Chondrocyte (in vitro differentiated cells): ENCODE measurements around the gene POLR1H. TPM values are rescaled to one million over a fixed set of nuclear protein-coding genes. Genes with fewer than 3 reads are reported as not detected.
A peak's percentile ranks its signal among the peaks of the same experiment; 100 is the strongest.
"Not testable (repeated sequence)": the region's sequence is repeated elsewhere in the genome, so short reads cannot be mapped to it uniquely, and the experiment has no call there.

Experiments used
- DNase-seq: peaks from one replicate; pipeline ENCODE4 v3.0.0; 2021; ENCODE audit warnings: mixed read lengths, low spot score
- H3K27ac Mint-ChIP-seq: one replicate; pipeline ENCODE4 v1.8.0; 2021; ENCODE audit warnings: mild to moderate bottlenecking, moderate library complexity, mixed read lengths; ENCODE audit not compliant: unreplicated experiment
- H3K27me3 Mint-ChIP-seq: 2 replicates; pipeline ENCODE4 v1.8.0; 2021; ENCODE audit warnings: low read depth, mixed read lengths
- H3K36me3 Mint-ChIP-seq: 2 replicates; pipeline ENCODE4 v1.8.0; 2021; ENCODE audit warnings: low read depth, mixed read lengths
- H3K4me1 Mint-ChIP-seq: 2 replicates; pipeline ENCODE4 v1.8.0; 2021; ENCODE audit warnings: low read depth, mild to moderate bottlenecking, mixed read lengths
- H3K4me3 Mint-ChIP-seq: one replicate; pipeline ENCODE4 v1.8.0; 2021; ENCODE audit warnings: mild to moderate bottlenecking, moderate library complexity, mixed read lengths; ENCODE audit not compliant: unreplicated experiment
- H3K9me3 Mint-ChIP-seq: 2 replicates; pipeline ENCODE4 v1.8.0; 2021; ENCODE audit warnings: low read depth, mixed read lengths
- long read RNA-seq: library from polyadenylated mRNA; stranded (forward); transcript quantifications from one replicate; pipeline ENCODE4 v2.0.0, GENCODE V29; 2021
- total RNA-seq: library from RNA; stranded (reverse); gene quantifications from 3 replicates; pipeline ENCODE4 v1.2.1, GENCODE V29; 2021
- TF ChIP-seq, protein P1 (sequence below): fragments of 200-600 bp; sonication (generic); IDR thresholded peaks from 2 replicates; pipeline ENCODE4 v1.5.0; 2021; ENCODE audit warnings: antibody characterized with exemption, mild to moderate bottlenecking, moderate library complexity

POLR1H gene, protein sequence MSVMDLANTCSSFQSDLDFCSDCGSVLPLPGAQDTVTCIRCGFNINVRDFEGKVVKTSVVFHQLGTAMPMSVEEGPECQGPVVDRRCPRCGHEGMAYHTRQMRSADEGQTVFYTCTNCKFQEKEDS
- 15.2 to 18.2 TPM (median 15.5 TPM) in 3 replicates for total RNA-seq
- long read RNA-seq, transcript ZNRD1-201 (4 exons, 864 nt) = major isoform, 6 of 10 reads
- long read RNA-seq, partial matches to known transcripts = 2 of 10 reads
- long read RNA-seq, other reads (novel, unspliced or antisense) = 0 of 10 reads

- H3K4me3 Mint-ChIP-seq = peak within 1 kb of the TSS; percentile 98
- H3K9me3 Mint-ChIP-seq = no peaks in the 10 kb centered on the region
Measured at GRCh38 chr6:30061092-30061857, at the start of gene POLR1H. POLR1H (plus strand) TSS chr6:30061265; CDS start chr6:30061525, 260 bp downstream.

GRCh38 chr6:30013291-30013922 is 47.7 kb upstream of the POLR1H start:
- peaks cover 11% of the 10 kb centered on the region for H3K36me3 Mint-ChIP-seq
- peaks cover 10% of the 10 kb centered on the region for H3K27me3 Mint-ChIP-seq
- H3K27ac Mint-ChIP-seq = no peak overlapping the region
- TF ChIP-seq, protein P1, sequence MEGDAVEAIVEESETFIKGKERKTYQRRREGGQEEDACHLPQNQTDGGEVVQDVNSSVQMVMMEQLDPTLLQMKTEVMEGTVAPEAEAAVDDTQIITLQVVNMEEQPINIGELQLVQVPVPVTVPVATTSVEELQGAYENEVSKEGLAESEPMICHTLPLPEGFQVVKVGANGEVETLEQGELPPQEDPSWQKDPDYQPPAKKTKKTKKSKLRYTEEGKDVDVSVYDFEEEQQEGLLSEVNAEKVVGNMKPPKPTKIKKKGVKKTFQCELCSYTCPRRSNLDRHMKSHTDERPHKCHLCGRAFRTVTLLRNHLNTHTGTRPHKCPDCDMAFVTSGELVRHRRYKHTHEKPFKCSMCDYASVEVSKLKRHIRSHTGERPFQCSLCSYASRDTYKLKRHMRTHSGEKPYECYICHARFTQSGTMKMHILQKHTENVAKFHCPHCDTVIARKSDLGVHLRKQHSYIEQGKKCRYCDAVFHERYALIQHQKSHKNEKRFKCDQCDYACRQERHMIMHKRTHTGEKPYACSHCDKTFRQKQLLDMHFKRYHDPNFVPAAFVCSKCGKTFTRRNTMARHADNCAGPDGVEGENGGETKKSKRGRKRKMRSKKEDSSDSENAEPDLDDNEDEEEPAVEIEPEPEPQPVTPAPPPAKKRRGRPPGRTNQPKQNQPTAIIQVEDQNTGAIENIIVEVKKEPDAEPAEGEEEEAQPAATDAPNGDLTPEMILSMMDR = peak; percentile 92
- H3K4me1 Mint-ChIP-seq = no peaks in the 10 kb centered on the region
- no peaks in the 10 kb centered on the region for H3K9me3 Mint-ChIP-seq
- H3K4me3 Mint-ChIP-seq = no peak overlapping the region
- no peak for DNase-seq

More at GRCh38 chr6:30061092-30061857, at the start of gene POLR1H:
- H3K36me3 Mint-ChIP-seq = peaks cover 5% of the 10 kb centered on the region
- peak; percentile 95 for DNase-seq
- no peaks in the 10 kb centered on the region for H3K27me3 Mint-ChIP-seq
- H3K27ac Mint-ChIP-seq = peak within 1 kb of the TSS; percentile 97
- H3K4me1 Mint-ChIP-seq = peaks cover 37% of the 10 kb centered on the region
- TF ChIP-seq, protein P1 = no peak

GRCh38 chr6:30019819-30020218 is 41.2 kb upstream of the POLR1H start:
- Mint-ChIP-seq H3K9me3 (no peaks in the 10 kb centered on the region), H3K36me3 (peaks cover 9% of the 10 kb centered on the region), H3K4me1 (no peaks in the 10 kb centered on the region), H3K27ac (no peak overlapping the region), H3K27me3 (no peaks in the 10 kb centered on the region), H3K4me3 (no peak overlapping the region)
- DNase-seq = no peak
- TF ChIP-seq, protein P1 = no peak

GRCh38 chr6:30020626-30021025 is 40.4 kb upstream of the POLR1H start:
- Mint-ChIP-seq H3K9me3 (no peaks in the 10 kb centered on the region), H3K36me3 (peaks cover 9% of the 10 kb centered on the region), H3K4me3 (no peak overlapping the region), H3K27me3 (no peaks in the 10 kb centered on the region), H3K27ac (no peak overlapping the region), H3K4me1 (no peaks in the 10 kb centered on the region)
- DNase-seq = no peak
- TF ChIP-seq, protein P1 = no peak

DNA sequence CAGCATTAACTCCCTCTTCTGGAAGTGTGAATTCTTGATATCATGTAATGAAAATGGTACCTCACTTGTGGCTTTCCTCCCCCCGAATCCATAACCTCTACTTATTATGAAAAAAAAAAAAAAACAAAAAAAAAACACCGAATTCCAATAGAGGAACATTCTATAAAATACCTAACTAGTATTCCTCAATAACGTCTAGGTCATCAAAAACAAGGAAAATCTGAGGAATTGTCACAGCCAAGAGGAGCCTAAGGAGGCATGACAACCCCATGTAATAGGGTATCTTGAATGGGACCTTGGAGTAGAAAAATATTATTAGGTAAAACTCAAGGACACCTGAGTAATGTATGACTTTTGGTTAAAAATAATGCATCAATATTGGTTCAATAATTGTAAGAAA is 38.9 kb upstream of the POLR1H start:
- no peaks in the 10 kb centered on the region for H3K27me3 Mint-ChIP-seq
- no peak overlapping the region for H3K4me3 Mint-ChIP-seq
- TF ChIP-seq, protein P1 = no peak
- no peak overlapping the region for H3K27ac Mint-ChIP-seq
- peaks cover 9% of the 10 kb centered on the region for H3K36me3 Mint-ChIP-seq
- DNase-seq = no peak
- peaks cover 2% of the 10 kb centered on the region for H3K9me3 Mint-ChIP-seq
- no peaks in the 10 kb centered on the region for H3K4me1 Mint-ChIP-seq

DNA sequence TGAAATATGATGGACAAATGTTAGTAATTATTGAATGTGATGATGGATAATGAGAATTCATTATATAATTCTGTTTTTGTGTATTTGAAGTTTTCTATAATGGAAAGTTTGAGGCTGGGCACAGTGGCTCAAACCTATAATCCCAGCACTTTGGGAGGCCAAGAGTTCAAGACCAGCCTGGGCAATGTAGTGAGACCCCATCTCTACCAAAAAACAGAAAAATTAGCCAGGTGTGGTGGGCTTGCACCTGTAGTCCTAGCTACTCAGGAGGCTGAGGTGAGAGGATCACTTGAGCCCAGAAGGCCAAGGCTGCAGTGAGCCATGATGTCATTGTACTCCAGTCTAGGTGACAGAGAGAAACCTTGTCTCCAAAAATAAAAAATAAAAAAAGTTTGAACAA is 38.4 kb upstream of the POLR1H start:
- not testable (repeated sequence) for H3K9me3 Mint-ChIP-seq, H3K4me3 Mint-ChIP-seq, H3K27me3 Mint-ChIP-seq, H3K4me1 Mint-ChIP-seq, DNase-seq, H3K36me3 Mint-ChIP-seq, H3K27ac Mint-ChIP-seq
